ENCODE measurements around the gene ST3GAL3.
A peak's percentile ranks its signal among the peaks of the same experiment; 100 is the strongest.
"Not testable (repeated sequence)": the region's sequence is repeated elsewhere in the genome, so short reads cannot be mapped to it uniquely, and the experiment has no call there.

ST3GAL3 gene

DNA sequence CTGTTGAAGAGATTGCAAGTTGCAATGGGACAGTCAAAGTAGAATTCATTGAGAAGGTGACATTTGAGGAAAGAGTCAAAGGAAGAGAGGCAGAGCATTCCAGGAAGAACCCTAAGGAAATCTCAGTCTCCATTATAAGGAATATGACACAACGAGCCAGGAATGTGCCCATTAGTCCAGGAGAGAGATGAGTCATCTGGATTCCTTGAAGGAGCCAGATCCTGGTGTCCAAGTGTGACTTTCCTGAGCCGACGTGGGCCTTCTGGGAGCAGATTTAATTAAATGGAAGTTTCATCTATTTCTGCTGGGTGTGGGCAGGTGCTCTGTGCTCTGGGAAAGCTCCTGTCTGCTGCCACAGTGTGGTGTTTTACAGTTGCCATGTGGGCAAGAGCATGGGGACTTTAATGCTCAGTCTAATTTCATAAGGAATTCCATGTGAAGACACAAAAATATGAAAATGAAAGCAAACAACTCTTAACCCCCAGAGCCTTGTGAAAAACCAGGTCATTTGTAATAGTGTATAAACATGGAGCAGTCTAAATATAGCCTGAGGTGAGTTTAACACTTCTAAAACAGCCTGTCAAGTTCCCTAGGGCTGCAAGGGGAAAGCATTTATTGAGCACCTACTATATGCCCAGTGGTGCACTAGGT lies 114.8 kb downstream of the ST3GAL3 start:
- peaks cover 11 to 34% (median 28%) of the 10 kb centered on the region in 10 experiments for H3K4me1 ChIP-seq
- H3K27me3 ChIP-seq, result no peaks in the 10 kb centered on the region
- no peaks in the 10 kb centered on the region for H4K20me1 ChIP-seq
- no peak overlapping the region for H3K4me3 ChIP-seq
- peak overlapping the region in 3 of 11 experiments; percentile 28 to 33 (median 31); a peak in 6 of 22 replicates for H3K4me2 ChIP-seq
- H3K36me3 ChIP-seq, result peaks cover 16 to 82% (median 46%) of the 10 kb centered on the region in 11 experiments
- H3K27ac ChIP-seq, result no peak overlapping the region
- peaks cover 19 to 28% (median 23%) of the 10 kb centered on the region in 11 experiments for H3K9me3 ChIP-seq (replicated peaks in 1 of 11)
- H3K9ac ChIP-seq, result no peak overlapping the region
- TF ChIP-seq Cebpa-rat (IDR thresholded peaks at IDR 0.05), result no peak

DNA sequence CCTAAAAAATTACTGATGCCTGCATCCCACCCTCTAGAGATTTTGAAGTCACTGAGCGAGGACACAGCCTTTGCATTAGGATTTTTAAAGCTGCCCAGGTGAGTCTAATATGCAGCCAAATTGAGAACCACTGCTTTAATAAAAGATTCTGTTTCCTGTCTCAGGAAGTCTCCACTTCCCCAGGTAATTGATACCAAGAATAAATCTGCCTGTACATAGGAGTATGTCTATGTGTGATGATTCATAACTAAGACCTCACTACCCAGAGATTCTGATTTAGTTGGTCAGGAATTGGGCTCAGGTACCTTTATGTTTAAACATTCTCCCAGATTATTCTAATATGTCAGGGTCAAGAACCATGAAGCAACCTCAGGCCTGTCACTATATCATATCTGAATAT lies 117.5 kb downstream of the ST3GAL3 start:
- no peak overlapping the region for H3K9ac ChIP-seq
- no peak overlapping the region for H3K27ac ChIP-seq
- H3K36me3 ChIP-seq, result peaks cover 9 to 68% (median 32%) of the 10 kb centered on the region in 11 experiments; a peak in 21 of 22 replicates
- no peak for TF ChIP-seq Cebpa-rat (IDR thresholded peaks at IDR 0.05)
- no peaks in the 10 kb centered on the region for H4K20me1 ChIP-seq
- no peaks in the 10 kb centered on the region for H3K27me3 ChIP-seq
- peak overlapping the region; percentile 20 to 52 (median 39) for H3K4me2 ChIP-seq
- H3K9me3 ChIP-seq (replicated peaks in 1 of 11), result peaks cover 0 to 6% (median 2%) of the 10 kb centered on the region in 11 experiments; a peak in 14 of 22 replicates
- H3K4me3 ChIP-seq, result no peak overlapping the region
- H3K4me1 ChIP-seq, result peaks cover 11 to 34% (median 28%) of the 10 kb centered on the region in 10 experiments

DNA sequence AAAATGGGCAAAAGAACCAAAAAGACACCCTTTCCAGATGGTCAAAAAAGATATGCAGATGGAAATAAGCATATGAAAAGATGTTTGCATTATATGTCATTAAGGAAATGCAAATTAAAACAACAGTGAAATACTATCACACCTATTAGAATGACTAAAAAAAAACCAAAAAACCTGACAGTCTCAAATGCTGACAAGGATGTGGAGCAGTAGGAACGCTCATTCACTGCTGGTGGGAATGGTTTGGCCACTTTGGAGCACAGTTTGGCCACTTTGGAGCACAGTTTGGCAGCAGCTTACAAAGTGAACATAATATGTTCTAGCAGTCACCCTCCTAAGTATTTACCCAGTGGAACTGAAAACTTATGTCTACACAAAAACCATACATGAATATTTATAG lies 121.2 kb downstream of the ST3GAL3 start:
- Histone ChIP-seq H3K27me3 (no peaks in the 10 kb centered on the region), H3K36me3 (peaks cover 0 to 33% (median 18%) of the 10 kb centered on the region in 11 experiments; a peak in 16 of 22 replicates), H3K4me1 (peaks cover 45 to 52% (median 48%) of the 10 kb centered on the region in 10 experiments), H3K9ac (no peak overlapping the region), H3K4me2 (no peak overlapping the region), H3K4me3 (no peak overlapping the region), H3K27ac (no peak overlapping the region), H4K20me1 (no peaks in the 10 kb centered on the region), H3K9me3 (replicated peaks in 1 of 11) (no peaks in the 10 kb centered on the region)
- no peak for TF ChIP-seq Cebpa-rat (IDR thresholded peaks at IDR 0.05)

DNA sequence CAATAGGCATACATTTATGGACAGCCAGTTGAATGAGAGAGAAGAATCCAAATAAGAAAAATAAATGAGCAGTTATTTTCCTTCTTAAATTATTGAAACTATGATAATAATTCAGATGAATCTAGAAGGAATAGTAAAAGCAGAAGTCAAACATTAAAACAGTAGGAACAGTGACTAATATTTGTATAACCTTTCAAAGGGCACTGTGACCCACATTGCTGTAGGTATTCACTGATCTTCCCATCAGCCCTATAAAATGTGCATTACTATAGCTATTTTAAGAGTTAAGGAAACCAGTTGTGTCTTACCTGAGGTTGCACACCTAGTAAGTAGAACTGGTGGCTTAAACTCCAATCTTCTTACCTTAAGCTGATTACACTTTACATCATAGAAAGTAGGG lies 123.5 kb downstream of the ST3GAL3 start:
- Histone ChIP-seq H3K9ac (no peak overlapping the region), H4K20me1 (no peaks in the 10 kb centered on the region), H3K4me1 (peaks cover 54 to 60% (median 57%) of the 10 kb centered on the region in 10 experiments), H3K9me3 (replicated peaks in 1 of 11) (no peaks in the 10 kb centered on the region), H3K4me3 (no peak overlapping the region), H3K27ac (peak overlapping the region in 7 of 11 experiments; percentile 94 to 97 (median 97); a peak in 14 of 22 replicates), H3K4me2 (peak overlapping the region; percentile 65 to 97 (median 88); a peak in 19 of 22 replicates), H3K27me3 (no peaks in the 10 kb centered on the region), H3K36me3 (peaks cover 0 to 21% (median 12%) of the 10 kb centered on the region in 11 experiments; a peak in 15 of 22 replicates)
- no peak for TF ChIP-seq Cebpa-rat (IDR thresholded peaks at IDR 0.05)

DNA sequence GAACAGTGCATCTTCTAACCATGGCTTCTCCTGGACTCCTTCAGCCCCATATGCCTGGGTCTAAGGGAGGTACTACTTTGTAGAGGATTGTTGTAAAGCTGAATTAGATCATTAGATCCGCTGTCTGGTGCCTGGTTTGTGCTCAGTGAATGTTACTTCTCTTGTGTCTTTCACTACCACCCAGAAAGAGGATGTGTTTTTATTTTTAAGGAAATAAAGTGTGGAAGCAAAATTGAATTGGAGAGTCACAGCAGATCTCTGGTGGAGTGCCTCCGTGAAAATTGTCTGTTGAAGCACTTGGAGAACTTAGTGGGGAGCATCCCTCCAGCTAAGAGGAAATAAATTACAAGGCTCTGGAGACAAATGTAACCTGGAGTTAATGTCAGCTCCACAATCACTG lies 124.5 kb downstream of the ST3GAL3 start:
- H3K36me3 ChIP-seq, result peaks cover 0 to 14% (median 6%) of the 10 kb centered on the region in 11 experiments; a peak in 13 of 22 replicates
- peak overlapping the region; percentile 65 to 97 (median 88) for H3K4me2 ChIP-seq
- peak overlapping the region; percentile 48 to 97 (median 94); a peak in 21 of 22 replicates for H3K27ac ChIP-seq
- no peaks in the 10 kb centered on the region for H3K27me3 ChIP-seq
- H3K4me3 ChIP-seq, result peak overlapping the region in 1 of 10 experiments; percentile 11; a peak in 1 of 20 replicates
- H4K20me1 ChIP-seq, result no peaks in the 10 kb centered on the region
- H3K9ac ChIP-seq, result peak overlapping the region; percentile 11 to 89 (median 83); a peak in 21 of 22 replicates
- TF ChIP-seq Cebpa-rat (IDR thresholded peaks at IDR 0.05), result no peak
- no peaks in the 10 kb centered on the region for H3K9me3 ChIP-seq (replicated peaks in 1 of 11)
- H3K4me1 ChIP-seq, result peaks cover 65 to 70% (median 67%) of the 10 kb centered on the region in 10 experiments

DNA sequence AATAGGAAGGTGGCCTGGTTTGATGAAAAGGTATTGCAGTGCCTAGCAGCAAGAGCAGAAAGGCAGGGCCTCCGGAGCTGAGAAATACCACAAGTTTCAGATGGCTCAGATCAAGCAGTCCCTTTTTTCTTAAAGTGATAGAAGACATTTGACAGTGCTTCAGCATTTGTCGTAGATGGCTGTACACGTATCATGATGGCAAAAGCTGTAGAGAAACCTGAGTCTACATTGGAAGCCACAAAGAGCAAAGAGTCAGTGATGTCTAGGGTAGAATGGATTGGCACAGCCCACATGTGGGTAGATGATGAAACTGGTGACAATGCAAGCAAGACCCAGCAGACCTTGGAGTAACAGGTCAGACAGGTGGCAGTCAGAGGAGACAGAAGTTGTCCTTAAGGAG lies 124.9 kb downstream of the ST3GAL3 start:
- Histone ChIP-seq H3K4me3 (peak overlapping the region in 3 of 10 experiments; percentile 11 to 20 (median 13); a peak in 3 of 20 replicates), H3K36me3 (peaks cover 0 to 14% (median 5%) of the 10 kb centered on the region in 11 experiments; a peak in 13 of 22 replicates), H3K9ac (peak overlapping the region; percentile 12 to 89 (median 83); a peak in 20 of 22 replicates), H3K27ac (peak overlapping the region; percentile 48 to 97 (median 94); a peak in 21 of 22 replicates), H3K4me1 (peaks cover 67 to 74% (median 71%) of the 10 kb centered on the region in 10 experiments), H3K9me3 (replicated peaks in 1 of 11) (no peaks in the 10 kb centered on the region), H3K4me2 (peak overlapping the region; percentile 65 to 97 (median 88)), H4K20me1 (no peaks in the 10 kb centered on the region), H3K27me3 (no peaks in the 10 kb centered on the region)
- TF ChIP-seq Cebpa-rat (IDR thresholded peaks at IDR 0.05), result 0 out of 22 replicates have a peak, but pooled peaks of 1 of the 11 experiments have one; percentile 20

DNA sequence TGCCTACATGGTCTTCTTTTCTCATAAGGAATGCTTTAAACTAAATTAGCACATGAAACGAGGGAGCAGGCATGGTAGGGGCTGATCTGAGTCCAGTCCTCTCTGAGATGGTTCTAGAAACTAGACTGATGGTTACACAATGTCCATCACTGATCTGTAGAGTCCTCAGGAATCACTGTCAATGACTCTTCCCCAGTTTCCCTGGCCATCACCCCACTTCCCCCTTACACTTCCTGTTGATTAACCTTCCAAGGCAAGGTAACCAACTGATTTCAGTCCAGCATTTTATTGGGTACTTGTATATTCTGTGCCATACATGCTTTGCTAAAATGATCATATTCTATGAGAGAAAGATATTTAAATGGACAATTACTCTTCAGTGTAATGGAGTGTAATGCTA lies 125.7 kb downstream of the ST3GAL3 start:
- Histone ChIP-seq H3K4me3 (peak overlapping the region in 6 of 10 experiments; percentile 20 to 51 (median 40); a peak in 6 of 20 replicates), H3K4me1 (peaks cover 67 to 81% (median 79%) of the 10 kb centered on the region in 10 experiments), H4K20me1 (no peaks in the 10 kb centered on the region), H3K36me3 (peaks cover 0 to 6% (median 0%) of the 10 kb centered on the region in 11 experiments; a peak in 1 of 22 replicates), H3K27ac (peak overlapping the region; percentile 79 to 97 (median 94); a peak in 21 of 22 replicates), H3K4me2 (peak overlapping the region; percentile 65 to 97 (median 88)), H3K27me3 (no peaks in the 10 kb centered on the region), H3K9me3 (replicated peaks in 1 of 11) (no peaks in the 10 kb centered on the region), H3K9ac (peak overlapping the region in 10 of 11 experiments; percentile 12 to 89 (median 84); a peak in 19 of 22 replicates)
- no peak for TF ChIP-seq Cebpa-rat (IDR thresholded peaks at IDR 0.05)

DNA sequence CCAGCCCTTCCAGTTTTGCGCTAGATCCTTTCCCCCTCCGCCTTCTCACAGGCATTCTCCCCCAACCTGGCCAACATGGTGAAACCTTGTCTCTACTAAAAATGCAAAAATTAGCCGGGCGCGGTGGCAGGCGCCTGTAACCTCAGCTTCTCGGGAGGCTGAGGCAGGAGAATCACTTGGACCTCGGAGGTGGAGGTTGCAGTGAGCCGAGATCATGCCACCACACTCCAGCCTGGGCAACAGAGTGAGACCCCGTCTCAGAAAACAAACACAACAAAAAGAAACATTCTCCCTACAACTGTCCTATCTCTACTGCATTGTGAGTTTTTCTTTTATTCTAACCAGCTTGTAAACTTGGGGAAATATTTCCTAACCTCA lies 126.6 kb downstream of the ST3GAL3 start:
- not testable (repeated sequence) for H3K27me3 ChIP-seq; H3K9me3 ChIP-seq (replicated peaks in 1 of 11); H4K20me1 ChIP-seq; H3K36me3 ChIP-seq
- Histone ChIP-seq H3K4me1 (peaks cover 76 to 90% (median 88%) of the 10 kb centered on the region in 10 experiments), H3K27ac (peak overlapping the region; percentile 79 to 97 (median 94)), H3K9ac (peak overlapping the region; percentile 78 to 89 (median 83)), H3K4me2 (peak overlapping the region; percentile 65 to 97 (median 88)), H3K4me3 (peak overlapping the region; percentile 0 to 51 (median 40); a peak in 18 of 20 replicates)

Data from BLaER1 treated with 17β-estradiol and CSF1 and Interleukin-3, amounts not matched to agents 10 nM and 100 nM (cell line).